Astrocyte of the spinal cord (primary cell): Measurements from ENCODE around the gene MOCOS.

ENCODE experiments used
- DNase-seq: peaks from one replicate; pipeline ENCODE4 v3.0.0; 2011; ENCODE audit warnings: low read depth, low spot score
- H3K4me3 ChIP-seq: 2 replicates; pipeline ENCODE4 v1.5.1; 2011; ENCODE audit warnings: low read depth, mild to moderate bottlenecking, low read length, moderate library complexity
- CTCF ChIP-seq: IDR thresholded peaks from 2 replicates; pipeline ENCODE4 v1.5.1; 2012; ENCODE audit warnings: low read depth, mild to moderate bottlenecking, low read length, inconsistent platforms
- in situ Hi-C: cut with HindIII; loops from 2 replicates; pipeline ENCODE4 v1.10.0; 2017; ENCODE audit warnings: low sequenced_read_pairs

Gene MOCOS

GRCh38 chr18:36302676-36303075, 115.4 kb downstream of the MOCOS start:
- peak; percentile 45 for DNase-seq
- TF ChIP-seq CTCF = no peak

GRCh38 chr18:36303211-36303844, 116.0 kb downstream of the MOCOS start:
- DNase-seq = no peak
- no peak overlapping the region for H3K4me3 ChIP-seq
- no peak for TF ChIP-seq CTCF
- in situ Hi-C loops = no loop called here

More at GRCh38 chr18:36302676-36303075, 115.4 kb downstream of the MOCOS start:
- no peak overlapping the region for H3K4me3 ChIP-seq
- in situ Hi-C loops = no loop called here

- DNase-seq = no peak
- no peak for TF ChIP-seq CTCF
- H3K4me3 ChIP-seq = no peak overlapping the region
- in situ Hi-C loops = no loop called here
Measured at GRCh38 chr18:36304723-36305122, 117.4 kb downstream of the MOCOS start.

- TF ChIP-seq CTCF = no peak
- peak; percentile 37 for DNase-seq
- in situ Hi-C loops = no loop called here
- H3K4me3 ChIP-seq = no peak overlapping the region
Measured at GRCh38 chr18:36305375-36305774, 118.1 kb downstream of the MOCOS start.

GRCh38 chr18:36307513-36307912, 120.2 kb downstream of the MOCOS start:
- H3K4me3 ChIP-seq = no peak overlapping the region
- in situ Hi-C loops = no loop called here
- TF ChIP-seq CTCF = no peak
- DNase-seq = no peak

GRCh38 chr18:36308711-36309435, 121.6 kb downstream of the MOCOS start:
- H3K4me3 ChIP-seq = no peak overlapping the region
- TF ChIP-seq CTCF = no peak

More at GRCh38 chr18:36308711-36309435, 121.6 kb downstream of the MOCOS start:
- DNase-seq = no peak
- in situ Hi-C loops = no loop called here
